Measurements from ENCODE around the gene ESYT3.
A peak's percentile ranks its signal among the peaks of the same experiment; 100 is the strongest.
"Not testable (repeated sequence)": the region's sequence is repeated elsewhere in the genome, so short reads cannot be mapped to it uniquely, and the experiment has no call there.

The ESYT3 gene

GRCh38 chr3:138476526-138476925 lies 42.1 kb downstream of the ESYT3 start:
- H3K9ac ChIP-seq (ENCODE audit: low read length), result no peak overlapping the region
- H3K9me3 ChIP-seq (ENCODE audit: insufficient read depth, low read length), result no peaks in the 10 kb centered on the region
- H3K27me3 ChIP-seq (ENCODE audit: low read depth, low read length), result 0 out of 2 replicates have a peak, but pooled peaks cover 4% of the 10 kb centered on the region
- no peaks in the 10 kb centered on the region for H4K20me1 ChIP-seq (ENCODE audit: insufficient read depth, low read length)
- no peaks in the 10 kb centered on the region for H3K79me2 ChIP-seq (ENCODE audit: low read length)
- H3K4me1 ChIP-seq (ENCODE audit: low read length), result no peaks in the 10 kb centered on the region
- H3K4me2 ChIP-seq (ENCODE audit: low read length), result no peak overlapping the region
- TF ChIP-seq, protein P1, sequence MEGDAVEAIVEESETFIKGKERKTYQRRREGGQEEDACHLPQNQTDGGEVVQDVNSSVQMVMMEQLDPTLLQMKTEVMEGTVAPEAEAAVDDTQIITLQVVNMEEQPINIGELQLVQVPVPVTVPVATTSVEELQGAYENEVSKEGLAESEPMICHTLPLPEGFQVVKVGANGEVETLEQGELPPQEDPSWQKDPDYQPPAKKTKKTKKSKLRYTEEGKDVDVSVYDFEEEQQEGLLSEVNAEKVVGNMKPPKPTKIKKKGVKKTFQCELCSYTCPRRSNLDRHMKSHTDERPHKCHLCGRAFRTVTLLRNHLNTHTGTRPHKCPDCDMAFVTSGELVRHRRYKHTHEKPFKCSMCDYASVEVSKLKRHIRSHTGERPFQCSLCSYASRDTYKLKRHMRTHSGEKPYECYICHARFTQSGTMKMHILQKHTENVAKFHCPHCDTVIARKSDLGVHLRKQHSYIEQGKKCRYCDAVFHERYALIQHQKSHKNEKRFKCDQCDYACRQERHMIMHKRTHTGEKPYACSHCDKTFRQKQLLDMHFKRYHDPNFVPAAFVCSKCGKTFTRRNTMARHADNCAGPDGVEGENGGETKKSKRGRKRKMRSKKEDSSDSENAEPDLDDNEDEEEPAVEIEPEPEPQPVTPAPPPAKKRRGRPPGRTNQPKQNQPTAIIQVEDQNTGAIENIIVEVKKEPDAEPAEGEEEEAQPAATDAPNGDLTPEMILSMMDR (IDR thresholded peaks at IDR 0.05; ENCODE audit: low read depth, low read length), result no peak
- TF ChIP-seq EZH2phosphoT487 (IDR thresholded peaks at IDR 0.05; ENCODE audit: low read depth), result no peak
- no peak overlapping the region for H2AFZ ChIP-seq (ENCODE audit: low read depth, low read length)
- H3K4me3 ChIP-seq (ENCODE audit: low read length), result no peak overlapping the region
- no peak overlapping the region for H3K27ac ChIP-seq (ENCODE audit: low read length)
- no peaks in the 10 kb centered on the region for H3K36me3 ChIP-seq (replicated peaks; ENCODE audit: low read depth, low read length)

DNA sequence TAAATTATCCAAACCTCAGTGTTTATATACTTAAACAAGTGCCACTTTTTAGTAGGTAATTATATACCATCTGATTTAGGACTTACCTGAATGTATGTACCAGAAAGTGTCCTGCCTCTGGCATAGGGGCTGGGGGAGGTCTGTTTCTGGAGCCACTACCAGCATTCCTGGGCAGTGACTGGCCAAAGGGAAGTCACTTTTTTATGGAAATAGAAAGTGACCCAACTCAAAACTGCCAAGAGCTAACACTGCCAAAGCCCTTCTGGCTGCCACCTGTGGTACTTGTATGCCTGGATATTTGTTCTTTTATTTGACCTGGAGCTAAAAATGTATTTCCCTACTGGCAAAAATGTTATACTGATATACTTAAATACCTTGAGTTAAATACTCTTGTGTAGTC lies 42.7 kb downstream of the ESYT3 start:
- Histone ChIP-seq H3K27ac (ENCODE audit: low read length) (no peak overlapping the region), H3K4me2 (ENCODE audit: low read length) (no peak overlapping the region), H3K4me1 (ENCODE audit: low read length) (no peaks in the 10 kb centered on the region), H3K27me3 (ENCODE audit: low read depth, low read length) (0 out of 2 replicates have a peak, but pooled peaks cover 4% of the 10 kb centered on the region), H4K20me1 (ENCODE audit: insufficient read depth, low read length) (no peaks in the 10 kb centered on the region), H3K4me3 (ENCODE audit: low read length) (no peak overlapping the region), H3K79me2 (ENCODE audit: low read length) (no peaks in the 10 kb centered on the region), H3K9me3 (ENCODE audit: insufficient read depth, low read length) (no peaks in the 10 kb centered on the region), H2AFZ (ENCODE audit: low read depth, low read length) (no peak overlapping the region), H3K36me3 (replicated peaks; ENCODE audit: low read depth, low read length) (no peaks in the 10 kb centered on the region), H3K9ac (ENCODE audit: low read length) (no peak overlapping the region)
- TF ChIP-seq, protein P1 (IDR thresholded peaks at IDR 0.05; ENCODE audit: low read depth, low read length), result no peak
- no peak for TF ChIP-seq EZH2phosphoT487 (IDR thresholded peaks at IDR 0.05; ENCODE audit: low read depth)

- H3K4me2 ChIP-seq (ENCODE audit: low read length), result no peak overlapping the region
- no peak overlapping the region for H3K4me3 ChIP-seq (ENCODE audit: low read length)
These were observed 43.4 kb downstream of the ESYT3 start for GRCh38 chr3:138477801-138478200.

GRCh38 chr3:138479438-138479863 lies 45.0 kb downstream of the ESYT3 start:
- Histone ChIP-seq H3K27ac (ENCODE audit: low read length) (no peak overlapping the region), H3K4me3 (ENCODE audit: low read length) (no peak overlapping the region)

More at GRCh38 chr3:138477801-138478200, 43.4 kb downstream of the ESYT3 start:
- Histone ChIP-seq H3K9me3 (ENCODE audit: insufficient read depth, low read length) (no peaks in the 10 kb centered on the region), H3K4me1 (ENCODE audit: low read length) (no peaks in the 10 kb centered on the region), H3K9ac (ENCODE audit: low read length) (no peak overlapping the region), H3K79me2 (ENCODE audit: low read length) (no peaks in the 10 kb centered on the region), H3K27ac (ENCODE audit: low read length) (no peak overlapping the region), H2AFZ (ENCODE audit: low read depth, low read length) (no peak overlapping the region), H4K20me1 (ENCODE audit: insufficient read depth, low read length) (no peaks in the 10 kb centered on the region), H3K36me3 (replicated peaks; ENCODE audit: low read depth, low read length) (no peaks in the 10 kb centered on the region), H3K27me3 (ENCODE audit: low read depth, low read length) (0 out of 2 replicates have a peak, but pooled peaks cover 4% of the 10 kb centered on the region)
- TF ChIP-seq EZH2phosphoT487 (IDR thresholded peaks at IDR 0.05; ENCODE audit: low read depth), result no peak
- TF ChIP-seq, protein P1 (IDR thresholded peaks at IDR 0.05; ENCODE audit: low read depth, low read length), result no peak

GRCh38 chr3:138484672-138485071 lies 50.3 kb downstream of the ESYT3 start:
- not testable (repeated sequence) for H3K36me3 ChIP-seq (replicated peaks; ENCODE audit: low read depth, low read length); H3K9me3 ChIP-seq (ENCODE audit: insufficient read depth, low read length); H3K27me3 ChIP-seq (ENCODE audit: low read depth, low read length); H3K4me2 ChIP-seq (ENCODE audit: low read length); H2AFZ ChIP-seq (ENCODE audit: low read depth, low read length); H3K4me1 ChIP-seq (ENCODE audit: low read length); H3K79me2 ChIP-seq (ENCODE audit: low read length); H3K9ac ChIP-seq (ENCODE audit: low read length); H3K4me3 ChIP-seq (ENCODE audit: low read length); H3K27ac ChIP-seq (ENCODE audit: low read length); H4K20me1 ChIP-seq (ENCODE audit: insufficient read depth, low read length)

More at GRCh38 chr3:138479438-138479863, 45.0 kb downstream of the ESYT3 start:
- TF ChIP-seq EZH2phosphoT487 (IDR thresholded peaks at IDR 0.05; ENCODE audit: low read depth), result no peak
- TF ChIP-seq, protein P1 (IDR thresholded peaks at IDR 0.05; ENCODE audit: low read depth, low read length), result peak; percentile 85
- Histone ChIP-seq H4K20me1 (ENCODE audit: insufficient read depth, low read length) (no peaks in the 10 kb centered on the region), H3K4me2 (ENCODE audit: low read length) (no peak overlapping the region), H3K79me2 (ENCODE audit: low read length) (no peaks in the 10 kb centered on the region), H3K36me3 (replicated peaks; ENCODE audit: low read depth, low read length) (no peaks in the 10 kb centered on the region), H3K27me3 (ENCODE audit: low read depth, low read length) (0 out of 2 replicates have a peak, but pooled peaks cover 4% of the 10 kb centered on the region), H3K9me3 (ENCODE audit: insufficient read depth, low read length) (no peaks in the 10 kb centered on the region), H3K4me1 (ENCODE audit: low read length) (no peaks in the 10 kb centered on the region), H3K9ac (ENCODE audit: low read length) (no peak overlapping the region), H2AFZ (ENCODE audit: low read depth, low read length) (0 out of 2 replicates have a peak overlapping the region, but pooled peaks have one; percentile 12)

GRCh38 chr3:138486580-138486979 lies 52.2 kb downstream of the ESYT3 start:
- H2AFZ ChIP-seq (ENCODE audit: low read depth, low read length); H3K27me3 ChIP-seq (ENCODE audit: low read depth, low read length); H3K4me2 ChIP-seq (ENCODE audit: low read length); H3K9ac ChIP-seq (ENCODE audit: low read length); H3K4me1 ChIP-seq (ENCODE audit: low read length); H3K9me3 ChIP-seq (ENCODE audit: insufficient read depth, low read length); H4K20me1 ChIP-seq (ENCODE audit: insufficient read depth, low read length); H3K79me2 ChIP-seq (ENCODE audit: low read length); H3K36me3 ChIP-seq (replicated peaks; ENCODE audit: low read depth, low read length); H3K4me3 ChIP-seq (ENCODE audit: low read length); H3K27ac ChIP-seq (ENCODE audit: low read length): not testable (repeated sequence)

Data from OCI-LY3 (cell line).